HG03039 (cell line): ENCODE results near the gene PTPRM.

Source experiments
- ATAC-seq: cut with Tn5 transposase; IDR thresholded peaks from one replicate; pipeline ENCODE4 v1.9.1; 2021; ENCODE audit warnings: mild to moderate bottlenecking, moderate library complexity; ENCODE audit not compliant: unreplicated experiment

PTPRM gene

GRCh38 chr18:7844017-7844416, 276.9 kb downstream of the PTPRM start:
- ATAC-seq = no peak

- no peak for ATAC-seq
Observed at GRCh38 chr18:7844418-7844817, 277.3 kb downstream of the PTPRM start.

- ATAC-seq = no peak
Observed at GRCh38 chr18:7846335-7846734, 279.2 kb downstream of the PTPRM start.

GRCh38 chr18:7847357-7848053, 280.4 kb downstream of the PTPRM start:
- ATAC-seq = no peak

GRCh38 chr18:7848054-7848412, 280.9 kb downstream of the PTPRM start:
- no peak for ATAC-seq

GRCh38 chr18:7850446-7850845, 283.3 kb downstream of the PTPRM start:
- no peak for ATAC-seq

- ATAC-seq = no peak
Observed at GRCh38 chr18:7855028-7855427, 287.9 kb downstream of the PTPRM start.

GRCh38 chr18:7855671-7856070, 288.6 kb downstream of the PTPRM start:
- ATAC-seq = no peak

- ATAC-seq = no peak
Observed at GRCh38 chr18:7856116-7856515, 289.0 kb downstream of the PTPRM start.

- ATAC-seq = no peak
Observed at GRCh38 chr18:7856733-7857132, 289.6 kb downstream of the PTPRM start.

- ATAC-seq = no peak
Observed at GRCh38 chr18:7857562-7857961, 290.4 kb downstream of the PTPRM start.

- no peak for ATAC-seq
Observed at GRCh38 chr18:7859122-7859521, 292.0 kb downstream of the PTPRM start.

GRCh38 chr18:7870266-7870665, 303.1 kb downstream of the PTPRM start:
- ATAC-seq = no peak

GRCh38 chr18:7870855-7871254, 303.7 kb downstream of the PTPRM start:
- ATAC-seq = no peak

- ATAC-seq = no peak
Observed at GRCh38 chr18:7871560-7872456, 304.7 kb downstream of the PTPRM start.

- no peak for ATAC-seq
Observed at GRCh38 chr18:7872569-7872968, 305.5 kb downstream of the PTPRM start.

GRCh38 chr18:7873316-7873715, 306.2 kb downstream of the PTPRM start:
- no peak for ATAC-seq

- ATAC-seq = no peak
Observed at GRCh38 chr18:7876354-7877104, 309.4 kb downstream of the PTPRM start.

- ATAC-seq = no peak
Observed at GRCh38 chr18:7877609-7878008, 310.5 kb downstream of the PTPRM start.

- ATAC-seq = no peak
Observed at GRCh38 chr18:7878265-7879211, 311.4 kb downstream of the PTPRM start.
